GM18508 (cell line): ENCODE measurements around the gene JUP.
"Not testable (repeated sequence)": the region's sequence is repeated elsewhere in the genome, so short reads cannot be mapped to it uniquely, and the experiment has no call there.

Experiments
- ATAC-seq: cut with Tn5 transposase; IDR thresholded peaks from one replicate; pipeline ENCODE4 v1.9.1; 2021; ENCODE audit warnings: moderate number of reproducible peaks; ENCODE audit not compliant: insufficient read depth, unreplicated experiment

Gene JUP

GRCh38 chr17:41786227-41787020, at the start of gene JUP:
Gene JUP, minus strand, starts transcription at chr17:41786711. Its CDS starts 14,857 bp downstream, at chr17:41771854.
- no peak for ATAC-seq

GRCh38 chr17:41835800-41836549, 49.5 kb upstream of the JUP start, which contains the start of gene NT5C3B:
Gene NT5C3B, minus strand, starts transcription at chr17:41836232. Its CDS starts 39 bp downstream, at chr17:41836193.
- no peak for ATAC-seq

- no peak for ATAC-seq
Observed at GRCh38 chr17:41835214-41835799, 48.8 kb upstream of the JUP start.

- ATAC-seq = not testable (repeated sequence)
Observed at GRCh38 chr17:41829961-41830360, 43.5 kb upstream of the JUP start.

GRCh38 chr17:41825175-41825845, 38.8 kb upstream of the JUP start:
- no peak for ATAC-seq

GRCh38 chr17:41824086-41824485, 37.6 kb upstream of the JUP start:
- ATAC-seq = no peak

GRCh38 chr17:41823580-41823979, 37.1 kb upstream of the JUP start:
- ATAC-seq = no peak

GRCh38 chr17:41823141-41823524, 36.6 kb upstream of the JUP start:
- no peak for ATAC-seq

- no peak for ATAC-seq
Observed at GRCh38 chr17:41822216-41823140, 36.0 kb upstream of the JUP start.

GRCh38 chr17:41821776-41822175, 35.3 kb upstream of the JUP start:
- ATAC-seq = no peak

- no peak for ATAC-seq
Observed at GRCh38 chr17:41818024-41818423, 31.5 kb upstream of the JUP start.

- ATAC-seq = no peak
Observed at GRCh38 chr17:41816637-41817320, 30.3 kb upstream of the JUP start.

GRCh38 chr17:41814195-41814594, 27.7 kb upstream of the JUP start:
- no peak for ATAC-seq

GRCh38 chr17:41813699-41814124, 27.2 kb upstream of the JUP start:
- ATAC-seq = no peak

- ATAC-seq = no peak
Observed at GRCh38 chr17:41813152-41813680, 26.7 kb upstream of the JUP start.

GRCh38 chr17:41812381-41813151, 26.1 kb upstream of the JUP start, which contains the start of gene FKBP10:
Gene FKBP10, plus strand, starts transcription at chr17:41813004. Its CDS starts 31 bp downstream, at chr17:41813035.
- no peak for ATAC-seq

GRCh38 chr17:41811549-41812380, 25.3 kb upstream of the JUP start, which contains the start of gene P3H4:
Gene P3H4, minus strand, starts transcription at chr17:41811949. Its CDS starts 34 bp downstream, at chr17:41811915.
- ATAC-seq = no peak
